GM12878 (cell line): ENCODE measurements around the gene PRSS37.

Experiments used
- ASH2L ChIP-seq: fragments of 300-600, 200-600 bp; sonication (generic); IDR thresholded peaks from 2 replicates; pipeline ENCODE4 v1.6.1; 2017; ENCODE audit warnings: low read depth, mild to moderate bottlenecking, borderline replicate concordance
- BRCA1 ChIP-seq: IDR thresholded peaks from 2 replicates; pipeline ENCODE4 v1.6.1; 2011; ENCODE audit warnings: low read depth, low read length, improper control_type of control experiment
- CTCF ChIP-seq, 3 experiments: IDR thresholded peaks in 2 of 3; conservative IDR thresholded peaks in 1 of 3; 2 replicates each; pipeline ENCODE4 v1.5.1; 2011; ENCODE audit warnings: low read depth in 3 of 3, low read length in 3 of 3, mild to moderate bottlenecking in 3 of 3, control low read depth in 2 of 3, moderate library complexity in 2 of 3, inconsistent platforms in 1 of 3, mixed read lengths in 1 of 3; ENCODE audit not compliant: control insufficient read depth in 2 of 3, insufficient read depth in 1 of 3; ENCODE audit errors: extremely low read depth in 1 of 3
- EP300 ChIP-seq, 2 experiments: fragments of 150-350 bp in 1 of 2; IDR thresholded peaks; 2 replicates each; pipeline ENCODE4 v1.6.1; 2011 to 2012; ENCODE audit warnings: low read depth in 2 of 2, low read length in 2 of 2, borderline replicate concordance in 1 of 2, improper control_type of control experiment in 1 of 2, inconsistent platforms in 1 of 2; ENCODE audit not compliant: control insufficient read depth in 1 of 2
- EZH2 ChIP-seq: IDR thresholded peaks from 2 replicates; pipeline ENCODE4 v1.6.1; 2012; ENCODE audit warnings: low read depth, mild to moderate bottlenecking, control low read depth, inconsistent platforms, low read length, borderline replicate concordance; ENCODE audit not compliant: control insufficient read depth
- GABPA ChIP-seq: IDR thresholded peaks from 2 replicates; pipeline ENCODE4 v1.6.1; 2014; ENCODE audit warnings: antibody characterized with exemption, low read depth, mild to moderate bottlenecking, inconsistent platforms
- POLR2AphosphoS5 ChIP-seq: IDR thresholded peaks from 2 replicates; pipeline ENCODE4 v1.6.1; 2011; ENCODE audit warnings: mild to moderate bottlenecking, low read length, inconsistent platforms
- REST ChIP-seq: IDR thresholded peaks from 2 replicates; pipeline ENCODE4 v1.6.1; 2012; ENCODE audit warnings: mild to moderate bottlenecking, low read depth, low read length
- SMAD1 ChIP-seq: fragments of 450-650 bp; IDR thresholded peaks from 2 replicates; pipeline ENCODE4 v1.6.1; 2018; ENCODE audit warnings: mild to moderate bottlenecking, low read depth; ENCODE audit not compliant: partially characterized antibody
- TAF1 ChIP-seq: IDR thresholded peaks from 2 replicates; pipeline ENCODE4 v1.6.1; 2011; ENCODE audit warnings: mild to moderate bottlenecking, low read depth, low read length, borderline replicate concordance
- YY1 ChIP-seq: IDR thresholded peaks from 2 replicates; pipeline ENCODE4 v1.6.1; 2011; ENCODE audit warnings: low read depth, mild to moderate bottlenecking, low read length
- ZNF592 ChIP-seq: fragments of 450-650 bp; IDR thresholded peaks from 2 replicates; pipeline ENCODE4 v1.6.1; 2017; ENCODE audit warnings: mild to moderate bottlenecking, moderate library complexity
- TF ChIP-seq, protein P1 (sequence below): IDR thresholded peaks from 2 replicates; pipeline ENCODE4 v1.6.1; 2012; ENCODE audit warnings: low read depth, low read length, improper control_type of control experiment

DNA sequence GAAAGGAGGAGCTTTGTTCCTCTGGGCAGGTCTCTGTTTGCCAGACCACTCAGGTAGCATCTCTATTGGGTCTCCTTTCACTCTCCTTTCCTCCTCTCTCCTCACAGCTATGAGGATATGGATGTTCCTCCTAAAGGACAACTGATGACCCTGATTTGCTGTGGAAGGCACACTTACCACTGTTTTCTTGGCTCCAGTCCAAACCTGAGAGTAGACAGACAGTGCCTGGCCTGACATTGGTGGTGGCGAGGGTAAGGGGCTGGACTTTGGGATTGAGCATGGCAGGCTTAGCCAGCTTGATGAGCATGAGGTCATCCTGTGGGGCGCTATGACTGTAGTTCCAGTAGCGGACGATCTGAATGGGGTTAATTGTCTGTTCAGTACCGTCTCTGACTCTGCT, 3.6 kb downstream of the PRSS37 start:
- TF ChIP-seq CTCF (IDR thresholded peaks at IDR 0.05 in 2 of 3, conservative IDR thresholded peaks at IDR 0.05 in 1 of 3; ENCODE audit: control insufficient read depth in 2 of 3, extremely low read depth in 1 of 3, insufficient read depth in 1 of 3, low read depth in 3 of 3, low read length in 3 of 3) (no peak), EP300 (IDR thresholded peaks at IDR 0.05; ENCODE audit: borderline replicate concordance in 1 of 2, control insufficient read depth in 1 of 2, low read depth in 2 of 2, low read length in 2 of 2) (no peak), ZNF592 (no peak), ASH2L (no peak), BRCA1 (no peak), SMAD1 (no peak), REST (no peak), GABPA (no peak), YY1 (no peak), TAF1 (no peak), EZH2 (no peak), POLR2AphosphoS5 (no peak)
- TF ChIP-seq, protein P1, sequence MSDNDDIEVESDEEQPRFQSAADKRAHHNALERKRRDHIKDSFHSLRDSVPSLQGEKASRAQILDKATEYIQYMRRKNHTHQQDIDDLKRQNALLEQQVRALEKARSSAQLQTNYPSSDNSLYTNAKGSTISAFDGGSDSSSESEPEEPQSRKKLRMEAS: no peak
